ENCODE data around the gene DMC1. TPM values are rescaled to one million over a fixed set of nuclear protein-coding genes. Genes with fewer than 3 reads are reported as not detected.
"Not testable (repeated sequence)": the region's sequence is repeated elsewhere in the genome, so short reads cannot be mapped to it uniquely, and the experiment has no call there.

DMC1 gene
- total and polyA plus RNA-seq, 2 of the 4 experiments (the other 2 are of a cell fraction), result 0.18 to 0.38 TPM

DNA sequence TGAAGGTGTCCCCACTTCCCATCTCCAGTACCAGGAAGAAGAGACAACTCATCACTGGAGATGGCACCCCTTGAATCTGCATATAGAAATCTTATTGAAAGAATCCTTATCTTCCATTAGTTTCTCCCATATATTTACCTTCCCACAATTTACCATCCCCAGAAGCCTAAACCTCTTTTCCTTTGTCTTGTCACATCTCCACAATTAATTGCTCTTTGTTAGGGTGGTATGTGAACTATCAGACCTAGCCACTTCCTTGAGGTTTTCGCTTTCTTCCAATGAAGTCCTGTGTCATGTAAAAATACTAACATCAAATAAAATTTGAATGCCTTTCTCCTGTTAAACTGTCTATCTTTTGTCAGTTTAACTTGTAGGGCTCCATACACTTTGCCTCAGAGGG, 48.3 kb upstream of the DMC1 start:
- TF ChIP-seq FOS (IDR thresholded peaks at IDR 0.05; ENCODE audit: low read depth, low read length), result no peak
- no peak for TF ChIP-seq MAZ (IDR thresholded peaks at IDR 0.05; ENCODE audit: borderline replicate concordance, low read depth, low read length)
- TF ChIP-seq BHLHE40 (IDR thresholded peaks at IDR 0.05; ENCODE audit: low read depth, low read length), result no peak
- TF ChIP-seq MAFK (IDR thresholded peaks at IDR 0.05; ENCODE audit: low read depth, low read length), result no peak
- no peak for TF ChIP-seq RAD21 (IDR thresholded peaks at IDR 0.05; ENCODE audit: low read length)
- TF ChIP-seq, protein P1, sequence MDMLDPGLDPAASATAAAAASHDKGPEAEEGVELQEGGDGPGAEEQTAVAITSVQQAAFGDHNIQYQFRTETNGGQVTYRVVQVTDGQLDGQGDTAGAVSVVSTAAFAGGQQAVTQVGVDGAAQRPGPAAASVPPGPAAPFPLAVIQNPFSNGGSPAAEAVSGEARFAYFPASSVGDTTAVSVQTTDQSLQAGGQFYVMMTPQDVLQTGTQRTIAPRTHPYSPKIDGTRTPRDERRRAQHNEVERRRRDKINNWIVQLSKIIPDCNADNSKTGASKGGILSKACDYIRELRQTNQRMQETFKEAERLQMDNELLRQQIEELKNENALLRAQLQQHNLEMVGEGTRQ (IDR thresholded peaks at IDR 0.05; ENCODE audit: low read depth, low read length), result no peak
- TF ChIP-seq NFE2L2 (IDR thresholded peaks at IDR 0.05; ENCODE audit: low read depth, low read length), result no peak
- no peak for ATAC-seq (ENCODE audit: low read depth)

DNA sequence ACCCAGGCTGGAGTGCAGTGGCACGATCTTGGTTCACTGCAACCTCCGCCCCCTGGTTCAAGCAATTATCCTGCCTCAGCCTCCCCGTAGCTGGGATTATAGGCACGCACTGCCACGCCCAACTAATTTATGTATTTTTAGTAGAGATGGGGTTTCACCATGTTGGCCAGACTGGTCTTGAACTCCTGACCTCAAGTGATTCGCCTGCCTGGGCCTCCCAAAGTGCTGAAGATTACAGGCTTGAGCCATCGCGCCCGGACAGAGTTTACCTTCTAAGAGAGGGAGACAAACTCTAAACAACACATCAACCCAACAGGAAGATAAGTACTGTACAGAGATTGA, 45.1 kb upstream of the DMC1 start:
- H3K27me3 ChIP-seq (ENCODE audit: control insufficient read depth, insufficient read depth, low read length); intact Hi-C loops (cut with micrococcal nuclease); H3K4me1 ChIP-seq (ENCODE audit: control insufficient read depth, insufficient read depth, low read length); BruUV-seq (replicated peaks); H3K4ac ChIP-seq (ENCODE audit: low read depth, low read length); H2BK5ac ChIP-seq (ENCODE audit: low read depth, low read length, poor library complexity, severe bottlenecking); H3K9me3 ChIP-seq (ENCODE audit: control insufficient read depth, insufficient read depth, low read length); H3K36me3 ChIP-seq (ENCODE audit: control insufficient read depth, insufficient read depth, low read length); H3K56ac ChIP-seq (ENCODE audit: extremely low read depth, insufficient read depth, low read length); ATAC-seq (ENCODE audit: low read depth); H3K23ac ChIP-seq (ENCODE audit: low read depth, low read length); CTCF ChIA-PET; POLR2A ChIA-PET (ENCODE audit: unreplicated experiment); H2AK9ac ChIP-seq (replicated peaks; ENCODE audit: low read depth, low read length, poor library complexity); in situ Hi-C loops (cut with MboI; ENCODE audit: low sequenced_read_pairs); H2BK15ac ChIP-seq (ENCODE audit: low read depth, low read length); H4K91ac ChIP-seq (ENCODE audit: insufficient read depth, low read depth, low read length); H3K4me2 ChIP-seq (ENCODE audit: low read depth, low read length); H2AFZ ChIP-seq (replicated peaks; ENCODE audit: low read length, poor library complexity); H3K79me1 ChIP-seq (ENCODE audit: low read depth in 1 of 2, low read length in 2 of 2); H3K9ac ChIP-seq (ENCODE audit: low read depth, low read length); H2BK120ac ChIP-seq (ENCODE audit: low read depth, low read length); DNase-seq; H3K27ac ChIP-seq (ENCODE audit: insufficient read depth, low read length); H3K4me3 ChIP-seq (ENCODE audit: insufficient read depth, low read depth, low read length); dilution Hi-C loops (cut with HindIII; ENCODE audit: low sequenced_read_pairs, unreplicated experiment); H3K9me1 ChIP-seq (ENCODE audit: insufficient read depth, low read length); H4K5ac ChIP-seq (ENCODE audit: low read depth, low read length); H4K8ac ChIP-seq (ENCODE audit: low read depth in 2 of 2, low read length in 2 of 2); H2BK20ac ChIP-seq (ENCODE audit: low read depth, low read length); H2AK5ac ChIP-seq (ENCODE audit: low read depth, low read length); H3K18ac ChIP-seq (ENCODE audit: low read depth, low read length); H4K20me1 ChIP-seq (ENCODE audit: insufficient read depth, low read length): not testable (repeated sequence)
- no CpG with 5 or more reads among the region's 9 CpGs for WGBS, 2 experiments (ENCODE audit: extremely low coverage in 2 of 2, insufficient read length in 1 of 2)
- 0 out of 2 replicates have a peak overlapping the region, but pooled peaks have one; percentile 21 for H3K14ac ChIP-seq (replicated peaks; ENCODE audit: low read depth, low read length)

More for the DNA sequence above, 48.3 kb upstream of the DMC1 start:
- Histone ChIP-seq H3K14ac (replicated peaks; ENCODE audit: low read depth, low read length) (no peak overlapping the region), H3K79me1 (ENCODE audit: low read depth in 1 of 2, low read length in 2 of 2) (no peaks in the 10 kb centered on the region), H3K9ac (ENCODE audit: low read depth, low read length) (no peak overlapping the region), H2BK15ac (ENCODE audit: low read depth, low read length) (no peak overlapping the region), H3K56ac (ENCODE audit: extremely low read depth, insufficient read depth, low read length) (no peak overlapping the region), H4K20me1 (ENCODE audit: insufficient read depth, low read length) (no peaks in the 10 kb centered on the region), H2AK9ac (replicated peaks; ENCODE audit: low read depth, low read length, poor library complexity) (no peak overlapping the region), H4K5ac (ENCODE audit: low read depth, low read length) (no peak overlapping the region), H3K36me3 (ENCODE audit: control insufficient read depth, insufficient read depth, low read length) (no peaks in the 10 kb centered on the region; the same call in 1 of the 2 replicates), H2AK5ac (ENCODE audit: low read depth, low read length) (no peak overlapping the region), H4K8ac (ENCODE audit: low read depth in 2 of 2, low read length in 2 of 2) (no peak overlapping the region), H2BK20ac (ENCODE audit: low read depth, low read length) (no peak overlapping the region), H4K91ac (ENCODE audit: insufficient read depth, low read depth, low read length) (no peak overlapping the region), H3K9me3 (ENCODE audit: control insufficient read depth, insufficient read depth, low read length) (0 out of 2 replicates have a peak, but pooled peaks cover 2% of the 10 kb centered on the region), H2BK5ac (ENCODE audit: low read depth, low read length, poor library complexity, severe bottlenecking) (no peak overlapping the region), H3K4me1 (ENCODE audit: control insufficient read depth, insufficient read depth, low read length) (peaks cover 2% of the 10 kb centered on the region; the same call in 1 of the 2 replicates), H3K23ac (ENCODE audit: low read depth, low read length) (no peak overlapping the region), H3K4me2 (ENCODE audit: low read depth, low read length) (no peak overlapping the region), H2BK120ac (ENCODE audit: low read depth, low read length) (no peak overlapping the region), H3K27me3 (ENCODE audit: control insufficient read depth, insufficient read depth, low read length) (no peaks in the 10 kb centered on the region), H3K4me3 (ENCODE audit: insufficient read depth, low read depth, low read length) (no peak overlapping the region), H3K4ac (ENCODE audit: low read depth, low read length) (no peak overlapping the region), H2AFZ (replicated peaks; ENCODE audit: low read length, poor library complexity) (no peak overlapping the region), H3K18ac (ENCODE audit: low read depth, low read length) (no peak overlapping the region), H3K9me1 (ENCODE audit: insufficient read depth, low read length) (0 out of 2 replicates have a peak, but pooled peaks cover 3% of the 10 kb centered on the region), H3K27ac (ENCODE audit: insufficient read depth, low read length) (no peak overlapping the region)
- intact Hi-C loops (cut with micrococcal nuclease), result no loop called here
- in situ Hi-C loops (cut with MboI; ENCODE audit: low sequenced_read_pairs), result no loop called here
- ChIA-PET POLR2A (ENCODE audit: unreplicated experiment) (interaction anchor here (0.6 kb wide), 1 partner anchor 210 kb away, joined by 3 read pairs; no protein-coding TSS in a partner anchor), CTCF (no interaction called here)
- BruUV-seq (replicated peaks), result no TSS peak
- DNase-seq, result no peak
- no CpG with 5 or more reads among the region's 1 CpG for WGBS, 2 experiments (ENCODE audit: extremely low coverage in 2 of 2, insufficient read length in 1 of 2)
- dilution Hi-C loops (cut with HindIII; ENCODE audit: low sequenced_read_pairs, unreplicated experiment), result no loop called here
